Trophoblast cell (in vitro differentiated cells and primary cell): Measurements from ENCODE around the gene VILL.

Experiments used
- DNase-seq, 2 donors: peaks; one replicate each; pipeline ENCODE4 v3.0.0-alpha.2; 2016
- H2AFZ ChIP-seq: 2 replicates; pipeline ENCODE4 v1.6.1; 2013; ENCODE audit warnings: low read length, moderate library complexity, mild to moderate bottlenecking; ENCODE audit not compliant: insufficient read depth, poor library complexity
- H2AK5ac ChIP-seq: 2 replicates; pipeline ENCODE4 v1.6.1; 2013; ENCODE audit warnings: mild to moderate bottlenecking, low read length
- H2BK120ac ChIP-seq: 2 replicates; pipeline ENCODE4 v1.6.1; 2013; ENCODE audit warnings: low read length, mild to moderate bottlenecking, moderate library complexity; ENCODE audit not compliant: insufficient read depth, poor library complexity
- H2BK12ac ChIP-seq: 2 replicates; pipeline ENCODE4 v1.6.1; 2013; ENCODE audit warnings: mild to moderate bottlenecking, low read length, moderate library complexity
- H2BK5ac ChIP-seq: 2 replicates; pipeline ENCODE4 v1.6.1; 2013; ENCODE audit warnings: low read length, low read depth, moderate library complexity, mild to moderate bottlenecking; ENCODE audit not compliant: poor library complexity
- H3K14ac ChIP-seq: 2 replicates; pipeline ENCODE4 v1.6.1; 2013; ENCODE audit warnings: mild to moderate bottlenecking, low read length
- H3K18ac ChIP-seq: 2 replicates; pipeline ENCODE4 v1.6.1; 2013; ENCODE audit warnings: mild to moderate bottlenecking, low read length
- H3K23ac ChIP-seq: 2 replicates; pipeline ENCODE4 v1.6.1; 2013; ENCODE audit warnings: low read length
- H3K27ac ChIP-seq: 2 replicates; pipeline ENCODE4 v1.5.1; 2013; ENCODE audit warnings: low read depth, mild to moderate bottlenecking, inconsistent platforms, low read length, moderate library complexity
- H3K27me3 ChIP-seq: 2 replicates; pipeline ENCODE4 v1.6.1; 2013; ENCODE audit warnings: inconsistent platforms, mild to moderate bottlenecking, low read length, moderate library complexity; ENCODE audit not compliant: insufficient read depth
- H3K36me3 ChIP-seq, 2 experiments: 1 replicate in 1 of 2; 2 replicates in 1 of 2; pipeline ENCODE4 v1.6.1; 2013; ENCODE audit warnings: low read length in 2 of 2, mild to moderate bottlenecking in 2 of 2, moderate library complexity in 1 of 2; ENCODE audit not compliant: insufficient read depth in 2 of 2, control insufficient read depth in 1 of 2
- H3K4ac ChIP-seq: 2 replicates; pipeline ENCODE4 v1.6.1; 2013; ENCODE audit warnings: low read depth, mild to moderate bottlenecking, low read length, moderate library complexity
- H3K4me1 ChIP-seq, 2 experiments: 1 replicate in 1 of 2; 2 replicates in 1 of 2; pipeline ENCODE4 v1.6.1; 2013; ENCODE audit warnings: low read length in 2 of 2, mild to moderate bottlenecking in 2 of 2, moderate library complexity in 1 of 2; ENCODE audit not compliant: insufficient read depth in 2 of 2, control insufficient read depth in 1 of 2
- H3K4me2 ChIP-seq: 2 replicates; pipeline ENCODE4 v1.6.1; 2013; ENCODE audit warnings: inconsistent platforms, mild to moderate bottlenecking, low read length, moderate library complexity
- H3K4me3 ChIP-seq: 2 replicates; pipeline ENCODE4 v1.5.1; 2013; ENCODE audit warnings: mild to moderate bottlenecking, low read depth, low read length, inconsistent platforms
- H3K79me1 ChIP-seq: one replicate; pipeline ENCODE4 v1.6.1; 2013; ENCODE audit warnings: low read length
- H3K79me2 ChIP-seq: 2 replicates; pipeline ENCODE4 v1.6.1; 2013; ENCODE audit warnings: low read length, mild to moderate bottlenecking; ENCODE audit not compliant: control insufficient read depth, insufficient read depth, poor library complexity
- H3K9ac ChIP-seq: 2 replicates; pipeline ENCODE4 v1.6.1; 2013; ENCODE audit warnings: mild to moderate bottlenecking, low read length
- H3K9me3 ChIP-seq: 2 replicates; pipeline ENCODE4 v1.6.1; 2013; ENCODE audit warnings: low read depth, mild to moderate bottlenecking, control low read depth, inconsistent platforms, low read length; ENCODE audit not compliant: insufficient read depth
- H4K12ac ChIP-seq: 2 replicates; pipeline ENCODE4 v1.6.1; 2013; ENCODE audit warnings: low read depth, mild to moderate bottlenecking, low read length, moderate library complexity
- H4K8ac ChIP-seq: 2 replicates; pipeline ENCODE4 v1.6.1; 2013; ENCODE audit warnings: low read depth, mild to moderate bottlenecking, low read length, moderate library complexity
- H4K91ac ChIP-seq: one replicate; pipeline ENCODE4 v1.6.1; 2013; ENCODE audit warnings: low read depth, mild to moderate bottlenecking, low read length, moderate library complexity
- WGBS: extraction: QIAGEN DNeasy Blood & Tissue Kit; methylation state at CpG from one replicate; pipeline ENCODE4 v1.1.7; 2013; ENCODE audit warnings: missing lambda C conversion rate; ENCODE audit not compliant: insufficient read length, insufficient coverage; ENCODE audit errors: extremely low coverage; 5-methylcytosine and 5-hydroxymethylcytosine counted together

Gene VILL

DNA sequence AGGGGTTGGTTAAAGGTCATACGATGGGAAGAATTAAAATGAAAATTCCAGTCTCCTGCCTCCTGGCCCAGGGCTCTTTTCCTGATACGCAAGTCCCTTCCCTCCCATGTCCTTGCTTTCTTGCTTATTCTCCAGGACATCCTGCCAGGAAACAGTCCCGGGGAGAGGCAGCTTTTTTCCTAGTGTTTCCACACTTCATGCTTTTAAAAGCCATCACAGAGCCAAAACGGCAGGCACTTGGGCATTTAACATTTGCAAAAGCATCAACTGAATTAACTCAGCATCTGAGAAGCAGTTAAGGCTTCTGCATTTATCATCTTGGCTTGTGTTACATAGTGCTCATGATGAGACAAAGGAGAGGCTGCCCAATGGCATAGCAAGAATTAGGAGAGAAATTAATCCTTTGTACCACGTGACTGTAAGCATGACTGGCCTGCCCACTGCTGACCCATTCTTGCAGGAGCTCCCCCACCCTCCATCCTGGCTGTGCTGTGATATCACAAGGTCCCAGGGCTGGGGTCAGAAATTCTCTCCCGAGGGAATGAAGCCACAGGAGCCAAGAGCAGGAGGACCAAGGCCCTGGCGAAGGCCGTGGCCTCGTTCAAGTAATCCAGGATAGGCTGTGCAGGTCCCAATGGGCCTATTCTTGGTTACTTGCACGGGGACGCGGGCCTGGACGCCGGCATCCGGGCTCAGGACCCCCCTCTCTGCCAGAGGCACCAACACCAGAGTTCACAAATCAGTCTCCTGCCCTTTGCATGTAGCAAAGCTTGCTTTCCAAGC lies 21.6 kb upstream of the VILL start:
- H3K4ac ChIP-seq: no peak overlapping the region
- H3K4me2 ChIP-seq: no peak overlapping the region
- H4K12ac ChIP-seq: no peak overlapping the region
- H3K27ac ChIP-seq: no peak overlapping the region
- no peaks in the 10 kb centered on the region for H3K79me1 ChIP-seq
- no peak overlapping the region for H3K23ac ChIP-seq
- H3K79me2 ChIP-seq: no peaks in the 10 kb centered on the region
- H3K4me1 ChIP-seq: peaks cover 0 to 2% of the 10 kb centered on the region in 2 experiments
- no peaks in the 10 kb centered on the region for H3K9me3 ChIP-seq
- no peak overlapping the region for H2BK120ac ChIP-seq
- H3K14ac ChIP-seq: no peak overlapping the region
- DNase-seq: no peak
- no CpG with 5 or more reads among the region's 15 CpGs for WGBS
- H3K27me3 ChIP-seq: no peaks in the 10 kb centered on the region
- no peak overlapping the region for H3K4me3 ChIP-seq
- H2BK12ac ChIP-seq: no peak overlapping the region
- H4K8ac ChIP-seq: no peak overlapping the region
- no peak overlapping the region for H2AFZ ChIP-seq
- no peak overlapping the region for H2BK5ac ChIP-seq
- H3K18ac ChIP-seq: no peak overlapping the region
- peaks cover 12 to 13% of the 10 kb centered on the region in 2 experiments for H3K36me3 ChIP-seq
- H4K91ac ChIP-seq: no peak overlapping the region
- no peak overlapping the region for H3K9ac ChIP-seq
- H2AK5ac ChIP-seq: no peak overlapping the region

DNA sequence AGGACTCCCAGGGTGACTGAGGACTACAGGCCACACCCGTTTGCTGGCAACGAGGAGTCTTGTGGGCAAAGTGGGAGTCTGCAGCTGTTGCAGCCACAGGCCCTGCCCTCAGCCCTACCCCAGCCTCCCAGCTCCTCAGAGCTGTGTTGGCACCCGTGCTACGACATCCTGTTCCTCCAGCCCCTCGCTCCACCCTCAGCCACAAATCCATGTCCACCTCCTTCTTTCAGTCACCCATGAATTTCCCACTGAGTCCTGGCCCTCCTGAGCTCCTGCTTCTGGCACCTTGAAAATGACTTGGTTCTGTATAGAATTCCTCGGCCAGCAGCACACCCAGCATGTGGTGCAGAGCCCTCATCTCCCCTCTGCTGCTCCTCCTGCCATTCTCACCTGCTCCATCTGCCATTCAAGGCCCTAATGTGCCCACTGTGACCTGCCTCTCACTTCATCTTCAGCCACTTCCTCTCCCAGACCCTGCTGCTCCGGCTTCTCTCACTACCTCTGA lies 20.9 kb upstream of the VILL start:
- no peak overlapping the region for H4K12ac ChIP-seq
- H3K18ac ChIP-seq: no peak overlapping the region
- WGBS: no CpG with 5 or more reads among the region's 7 CpGs
- no peak overlapping the region for H3K4me3 ChIP-seq
- no peak overlapping the region for H3K14ac ChIP-seq
- no peak overlapping the region for H3K4ac ChIP-seq
- H3K4me1 ChIP-seq: peaks cover 0 to 2% of the 10 kb centered on the region in 2 experiments
- DNase-seq: no peak
- no peak overlapping the region for H2AK5ac ChIP-seq
- H3K9ac ChIP-seq: no peak overlapping the region
- no peak overlapping the region for H3K4me2 ChIP-seq
- no peak overlapping the region for H2AFZ ChIP-seq
- peaks cover 3% of the 10 kb centered on the region for H3K9me3 ChIP-seq
- no peak overlapping the region for H3K23ac ChIP-seq
- peaks cover 12 to 13% of the 10 kb centered on the region in 2 experiments for H3K36me3 ChIP-seq
- no peak overlapping the region for H2BK5ac ChIP-seq
- no peaks in the 10 kb centered on the region for H3K27me3 ChIP-seq
- no peak overlapping the region for H3K27ac ChIP-seq
- H2BK12ac ChIP-seq: no peak overlapping the region
- no peak overlapping the region for H4K91ac ChIP-seq
- H2BK120ac ChIP-seq: no peak overlapping the region
- H3K79me2 ChIP-seq: no peaks in the 10 kb centered on the region
- H3K79me1 ChIP-seq: no peaks in the 10 kb centered on the region
- H4K8ac ChIP-seq: no peak overlapping the region

- H2BK5ac ChIP-seq: no peak overlapping the region
- H3K9ac ChIP-seq: no peak overlapping the region
- H3K18ac ChIP-seq: no peak overlapping the region
- H2BK12ac ChIP-seq: no peak overlapping the region
- no peak for DNase-seq
- H3K4me2 ChIP-seq: no peak overlapping the region
- H3K36me3 ChIP-seq: peaks cover 14 to 16% of the 10 kb centered on the region in 2 experiments
- H2BK120ac ChIP-seq: no peak overlapping the region
- no peak overlapping the region for H3K27ac ChIP-seq
- H3K4me3 ChIP-seq: no peak overlapping the region
- H3K14ac ChIP-seq: no peak overlapping the region
- H3K79me2 ChIP-seq: no peaks in the 10 kb centered on the region
- H4K8ac ChIP-seq: no peak overlapping the region
- WGBS: no CpG with 5 or more reads among the region's 5 CpGs
- H3K27me3 ChIP-seq: no peaks in the 10 kb centered on the region
- H3K79me1 ChIP-seq: no peaks in the 10 kb centered on the region
- H4K12ac ChIP-seq: no peak overlapping the region
- H3K4ac ChIP-seq: no peak overlapping the region
- H3K23ac ChIP-seq: no peak overlapping the region
- peaks cover 0 to 2% of the 10 kb centered on the region in 2 experiments for H3K4me1 ChIP-seq
- H2AFZ ChIP-seq: no peak overlapping the region
- H3K9me3 ChIP-seq: peaks cover 3% of the 10 kb centered on the region
- no peak overlapping the region for H4K91ac ChIP-seq
- H2AK5ac ChIP-seq: no peak overlapping the region
Measured at GRCh38 chr3:37970802-37971201, 19.8 kb upstream of the VILL start.

GRCh38 chr3:37971467-37971866 lies 19.1 kb upstream of the VILL start:
- no peak for DNase-seq

More at GRCh38 chr3:37971467-37971866, 19.1 kb upstream of the VILL start:
- H3K14ac ChIP-seq: no peak overlapping the region
- no peaks in the 10 kb centered on the region for H3K79me1 ChIP-seq
- H2AK5ac ChIP-seq: no peak overlapping the region
- no peak overlapping the region for H3K18ac ChIP-seq
- H3K4me3 ChIP-seq: no peak overlapping the region
- H3K4me2 ChIP-seq: no peak overlapping the region
- H3K36me3 ChIP-seq: peaks cover 18% of the 10 kb centered on the region in 2 experiments
- H3K23ac ChIP-seq: no peak overlapping the region
- no peak overlapping the region for H3K4ac ChIP-seq
- H2BK5ac ChIP-seq: no peak overlapping the region
- no peak overlapping the region for H2BK120ac ChIP-seq
- H4K91ac ChIP-seq: no peak overlapping the region
- peaks cover 3% of the 10 kb centered on the region for H3K9me3 ChIP-seq
- H2BK12ac ChIP-seq: no peak overlapping the region
- no peak overlapping the region for H2AFZ ChIP-seq
- H4K12ac ChIP-seq: no peak overlapping the region
- H3K9ac ChIP-seq: no peak overlapping the region
- no peak overlapping the region for H4K8ac ChIP-seq
- H3K79me2 ChIP-seq: no peaks in the 10 kb centered on the region
- H3K27me3 ChIP-seq: no peaks in the 10 kb centered on the region
- no peak overlapping the region for H3K27ac ChIP-seq
- H3K4me1 ChIP-seq: peaks cover 0 to 2% of the 10 kb centered on the region in 2 experiments
